Erythroblast (primary cell): Measurements from ENCODE around the gene PDGFD.
A peak's percentile ranks its signal among the peaks of the same experiment; 100 is the strongest.

Experiments
- DNase-seq, 2 experiments: peaks; one replicate each; lab custom pipeline; 2025; lab: John Stamatoyannopoulos, UW
- GATA1 ChIP-seq: IDR thresholded peaks from 2 replicates; pipeline ENCODE4 v1.6.1; 2011; ENCODE audit warnings: low read depth, mild to moderate bottlenecking, control low read depth, low read length, moderate library complexity
- POLR2A ChIP-seq: IDR thresholded peaks from 2 replicates; pipeline ENCODE4 v1.6.1; 2011; ENCODE audit warnings: mild to moderate bottlenecking, low read length

The PDGFD gene

DNA sequence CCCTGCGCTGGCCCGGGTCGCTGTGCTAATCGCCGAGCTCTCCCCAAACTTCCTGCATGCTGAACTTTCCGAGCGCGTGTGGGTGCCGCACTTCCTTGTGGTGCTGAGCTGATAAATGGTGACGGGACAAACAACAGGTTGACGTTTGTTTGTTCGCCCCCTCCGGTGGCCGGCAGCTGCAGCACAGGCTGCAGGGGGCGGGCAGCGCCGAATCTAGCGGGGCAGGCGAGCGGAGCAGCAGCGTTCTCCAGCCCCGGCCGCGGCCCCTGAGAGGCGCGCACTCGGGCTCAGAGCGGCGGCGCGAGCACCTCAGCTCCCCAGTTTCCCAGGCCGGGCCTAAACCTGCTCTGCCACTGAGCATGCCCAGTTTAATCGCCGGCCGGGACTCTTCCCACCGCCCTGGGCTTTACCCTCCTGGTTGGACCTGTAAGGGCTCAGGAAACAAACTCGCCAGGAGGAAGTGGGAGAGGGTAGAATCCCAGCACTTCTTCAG, at the start of gene PDGFD:
TSS of gene PDGFD (minus strand) at position 120 of the 493 bp plus-strand sequence.
- no peak for TF ChIP-seq POLR2A
- no peak for TF ChIP-seq GATA1
- DNase-seq: peak; percentile 57 to 78

DNA sequence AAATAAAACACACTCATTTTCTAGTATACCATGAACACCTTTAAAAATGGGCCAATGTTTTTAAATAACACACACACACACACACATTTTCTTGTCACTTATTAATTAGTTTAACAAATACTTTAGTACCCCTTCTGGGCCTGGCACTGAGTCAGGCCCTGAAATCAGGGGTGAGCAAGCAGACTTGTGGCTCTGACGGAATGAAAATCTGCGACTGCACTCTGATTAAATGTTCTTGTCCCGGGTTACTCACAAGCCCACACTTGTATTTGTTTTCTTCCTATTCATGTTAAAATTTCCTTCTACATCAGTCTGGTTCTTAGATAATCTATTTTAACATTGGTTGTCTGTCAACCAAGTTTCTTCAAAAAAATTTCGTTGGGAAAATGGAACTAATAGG, 43.0 kb upstream of the PDGFD start:
- DNase-seq: no peak
- TF ChIP-seq GATA1 (no peak), POLR2A (no peak)

GRCh38 chr11:104205838-104206237, 41.9 kb upstream of the PDGFD start:
- no peak for TF ChIP-seq GATA1
- TF ChIP-seq POLR2A: no peak
- no peak for DNase-seq

GRCh38 chr11:104200688-104201087, 36.7 kb upstream of the PDGFD start:
- no peak for DNase-seq
- TF ChIP-seq GATA1: no peak

GRCh38 chr11:104199053-104199452, 35.1 kb upstream of the PDGFD start:
- DNase-seq: no peak
- no peak for TF ChIP-seq GATA1
- TF ChIP-seq POLR2A: no peak

- TF ChIP-seq POLR2A: no peak
- no peak for TF ChIP-seq GATA1
- no peak for DNase-seq
Observed at GRCh38 chr11:104198576-104198975, 34.6 kb upstream of the PDGFD start.

- no peak for DNase-seq
- TF ChIP-seq GATA1 (no peak), POLR2A (no peak)
Observed at GRCh38 chr11:104191124-104191523, 27.2 kb upstream of the PDGFD start.

DNA sequence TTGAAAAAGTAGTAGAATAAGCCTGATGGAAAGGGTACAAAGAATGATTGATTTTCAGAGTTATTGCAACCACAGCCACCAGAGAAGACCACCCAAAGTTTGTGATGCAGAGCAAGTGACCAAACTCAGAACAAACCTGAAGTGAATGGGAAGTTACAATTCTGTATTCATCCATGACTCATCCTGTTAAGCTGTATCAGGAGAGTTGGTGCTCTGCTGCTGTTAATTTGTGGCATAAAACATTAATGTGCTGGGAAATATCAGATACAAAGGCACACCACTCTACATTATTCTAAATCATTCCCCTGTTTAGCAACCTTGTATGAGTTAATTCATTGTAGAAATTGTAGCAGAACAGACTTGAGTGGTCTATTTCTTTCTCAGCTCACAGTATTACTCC, 19.6 kb upstream of the PDGFD start:
- DNase-seq: no peak
- TF ChIP-seq GATA1 (no peak), POLR2A (no peak)

GRCh38 chr11:104175769-104176168, 11.8 kb upstream of the PDGFD start:
- no peak for DNase-seq
- TF ChIP-seq GATA1 (no peak), POLR2A (no peak)

- DNase-seq: no peak
- TF ChIP-seq POLR2A (no peak), GATA1 (no peak)
Observed at GRCh38 chr11:104169091-104169490, 5.1 kb upstream of the PDGFD start.

- DNase-seq: no peak
- no peak for TF ChIP-seq POLR2A
- TF ChIP-seq GATA1: no peak
Observed at GRCh38 chr11:104165014-104165413, 1.1 kb upstream of the PDGFD start.

GRCh38 chr11:104163100-104164027, 583 bp downstream of the PDGFD start:
- TF ChIP-seq GATA1: no peak
- no peak for TF ChIP-seq POLR2A
- DNase-seq: peak; percentile 7 to 19

- no peak for DNase-seq
- TF ChIP-seq POLR2A: no peak
- no peak for TF ChIP-seq GATA1
Observed at GRCh38 chr11:104161751-104162450, 2.0 kb downstream of the PDGFD start.

- TF ChIP-seq GATA1: no peak
- no peak for TF ChIP-seq POLR2A
- no peak for DNase-seq
Observed at GRCh38 chr11:104159356-104159755, 4.6 kb downstream of the PDGFD start.

DNA sequence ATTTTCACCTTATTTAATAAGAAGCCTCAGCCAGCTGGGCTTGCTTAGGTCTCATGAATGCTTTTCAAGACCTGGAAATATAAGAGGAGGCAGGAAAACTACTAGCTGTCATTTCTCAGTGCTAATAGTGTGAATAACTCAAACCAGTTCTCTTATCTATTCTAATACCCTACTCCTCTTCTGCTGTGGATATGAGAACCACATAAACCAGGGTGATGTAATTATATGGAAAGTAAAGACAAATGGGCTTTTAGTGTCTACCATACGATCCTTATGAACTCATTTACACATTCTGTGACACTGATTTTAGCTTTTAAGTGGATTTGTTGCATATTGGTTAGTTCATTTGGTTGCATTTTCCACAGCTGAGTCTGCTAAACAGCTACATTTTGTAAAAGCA, 8.6 kb downstream of the PDGFD start:
- no peak for DNase-seq
- TF ChIP-seq GATA1 (no peak), POLR2A (no peak)
